Calu3 (cell line): ENCODE measurements around the gene CLDN1. TPM values are rescaled to one million over a fixed set of nuclear protein-coding genes. Genes with fewer than 3 reads are reported as not detected.

Source experiments
- BruUV-seq: library from RNA; stranded (reverse); fragments of 400-500 nt; replicated peaks from 2 replicates; lab custom pipeline; 2021; lab: Mats Ljungman, UMichigan
- CTCF ChIA-PET: fragments of 300-600 bp; sonication (Branson Sonifier 250); formaldehyde crosslinking; loops from one replicate; lab custom pipeline; 2022; ENCODE audit warnings: antibody characterized with exemption; lab: Charles Lee
- DNase-seq: peaks from one replicate; pipeline ENCODE4 v3.0.0; 2022
- H3K27ac Mint-ChIP-seq: one replicate; pipeline ENCODE4 v1.8.0; 2022; ENCODE audit warnings: mixed read lengths; ENCODE audit not compliant: unreplicated experiment
- H3K27me3 Mint-ChIP-seq: one replicate; pipeline ENCODE4 v1.8.0; 2022; ENCODE audit warnings: mixed read lengths; ENCODE audit not compliant: unreplicated experiment
- H3K36me3 Mint-ChIP-seq: one replicate; pipeline ENCODE4 v1.8.0; 2022; ENCODE audit warnings: mild to moderate bottlenecking, moderate library complexity, mixed read lengths; ENCODE audit not compliant: insufficient read depth, unreplicated experiment
- H3K4me1 Mint-ChIP-seq: one replicate; pipeline ENCODE4 v1.8.0; 2022; ENCODE audit warnings: mild to moderate bottlenecking, low read depth, mixed read lengths; ENCODE audit not compliant: unreplicated experiment
- H3K4me3 Mint-ChIP-seq: one replicate; pipeline ENCODE4 v1.8.0; 2022; ENCODE audit warnings: mild to moderate bottlenecking, low read depth, moderate library complexity, mixed read lengths; ENCODE audit not compliant: unreplicated experiment
- H3K9me3 Mint-ChIP-seq: one replicate; pipeline ENCODE4 v1.8.0; 2022; ENCODE audit warnings: low read depth, mixed read lengths; ENCODE audit not compliant: unreplicated experiment
- intact Hi-C: fragments of 100-400 bp; cut with micrococcal nuclease; formaldehyde crosslinking; loops from one replicate; pipeline ENCODE4 v1.10.0; 2022; ENCODE audit not compliant: unreplicated experiment
- total RNA-seq: library from RNA; stranded (reverse); gene quantifications from 2 replicates; pipeline ENCODE4 v1.2.3, GENCODE V29; 2022
- TF ChIP-seq, protein P1 (sequence below): fragments of 200-600 bp; IDR thresholded peaks from one replicate; pipeline ENCODE4 v1.8.0; 2022; ENCODE audit warnings: antibody characterized with exemption; ENCODE audit not compliant: unreplicated experiment

CLDN1 gene
- total RNA-seq, 1 experiment from 2014 or later: 253 TPM

DNA sequence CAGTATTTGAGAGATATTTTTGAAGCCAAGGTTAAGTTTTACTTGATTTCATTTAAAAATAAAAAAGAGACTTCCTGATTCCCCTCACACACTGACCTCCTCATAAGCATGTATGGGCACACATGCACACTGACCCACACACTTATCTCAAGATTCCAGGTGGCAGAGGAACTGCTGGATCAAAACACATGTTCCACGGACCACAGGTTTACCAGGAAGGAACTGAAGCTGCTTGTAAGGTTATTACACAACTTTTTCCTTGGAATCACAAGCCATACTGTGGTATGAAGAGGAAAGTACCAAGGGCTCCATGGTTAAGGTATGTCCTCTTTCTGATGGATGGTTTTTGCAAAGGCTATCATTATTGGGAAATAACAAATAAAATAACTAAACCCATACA is 7.5 kb downstream of the CLDN1 start:
- DNase-seq: no peak
- CTCF ChIA-PET: no interaction called here
- TF ChIP-seq, protein P1, sequence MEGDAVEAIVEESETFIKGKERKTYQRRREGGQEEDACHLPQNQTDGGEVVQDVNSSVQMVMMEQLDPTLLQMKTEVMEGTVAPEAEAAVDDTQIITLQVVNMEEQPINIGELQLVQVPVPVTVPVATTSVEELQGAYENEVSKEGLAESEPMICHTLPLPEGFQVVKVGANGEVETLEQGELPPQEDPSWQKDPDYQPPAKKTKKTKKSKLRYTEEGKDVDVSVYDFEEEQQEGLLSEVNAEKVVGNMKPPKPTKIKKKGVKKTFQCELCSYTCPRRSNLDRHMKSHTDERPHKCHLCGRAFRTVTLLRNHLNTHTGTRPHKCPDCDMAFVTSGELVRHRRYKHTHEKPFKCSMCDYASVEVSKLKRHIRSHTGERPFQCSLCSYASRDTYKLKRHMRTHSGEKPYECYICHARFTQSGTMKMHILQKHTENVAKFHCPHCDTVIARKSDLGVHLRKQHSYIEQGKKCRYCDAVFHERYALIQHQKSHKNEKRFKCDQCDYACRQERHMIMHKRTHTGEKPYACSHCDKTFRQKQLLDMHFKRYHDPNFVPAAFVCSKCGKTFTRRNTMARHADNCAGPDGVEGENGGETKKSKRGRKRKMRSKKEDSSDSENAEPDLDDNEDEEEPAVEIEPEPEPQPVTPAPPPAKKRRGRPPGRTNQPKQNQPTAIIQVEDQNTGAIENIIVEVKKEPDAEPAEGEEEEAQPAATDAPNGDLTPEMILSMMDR: no peak
- intact Hi-C loops: loop anchor here (5.0 to 10.0 kb wide), 2 partner anchors 190 to 203 kb away; partner anchors contain the start of gene P3H2
- peaks cover 54% of the 10 kb centered on the region for H3K4me1 Mint-ChIP-seq
- H3K4me3 Mint-ChIP-seq: peak overlapping the region; percentile 81
- peak overlapping the region; percentile 92 for H3K27ac Mint-ChIP-seq
- H3K9me3 Mint-ChIP-seq: no peaks in the 10 kb centered on the region
- no peaks in the 10 kb centered on the region for H3K27me3 Mint-ChIP-seq
- H3K36me3 Mint-ChIP-seq: peaks cover 92% of the 10 kb centered on the region
- no TSS peak for BruUV-seq

DNA sequence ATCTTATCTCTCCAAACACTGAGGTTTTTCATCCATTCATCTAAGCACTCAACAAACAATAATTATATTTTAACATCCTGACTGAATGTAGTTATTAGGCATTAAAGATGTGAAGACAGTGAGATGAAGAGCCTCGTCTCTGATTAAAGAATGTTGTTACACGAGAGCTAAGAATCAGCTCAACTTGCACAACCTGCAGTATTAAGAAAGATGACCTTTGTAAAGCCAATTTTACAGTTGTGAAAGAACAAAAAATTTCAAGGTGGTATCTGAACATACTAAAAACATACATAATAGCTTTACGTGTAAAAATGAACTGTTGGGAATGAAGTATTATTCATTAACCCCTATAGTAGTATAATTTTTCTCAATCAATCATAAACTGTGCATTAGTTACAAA is 12.8 kb downstream of the CLDN1 start:
- H3K36me3 Mint-ChIP-seq: peaks cover 87% of the 10 kb centered on the region
- no TSS peak for BruUV-seq
- peaks cover 68% of the 10 kb centered on the region for H3K4me1 Mint-ChIP-seq
- no peaks in the 10 kb centered on the region for H3K9me3 Mint-ChIP-seq
- DNase-seq: no peak
- H3K27me3 Mint-ChIP-seq: no peaks in the 10 kb centered on the region
- TF ChIP-seq, protein P1: no peak
- CTCF ChIA-PET: interaction anchor here (1.4 kb wide), 1 partner anchor 9 kb away, joined by 4 read pairs; no protein-coding TSS in a partner anchor
- intact Hi-C loops: no loop called here
- no peak overlapping the region for H3K4me3 Mint-ChIP-seq
- peak overlapping the region; percentile 71 for H3K27ac Mint-ChIP-seq

GRCh38 chr3:190308154-190308553 is 14.1 kb downstream of the CLDN1 start:
- Mint-ChIP-seq H3K9me3 (no peaks in the 10 kb centered on the region), H3K4me3 (no peak overlapping the region), H3K36me3 (peaks cover 83% of the 10 kb centered on the region), H3K27me3 (no peaks in the 10 kb centered on the region), H3K27ac (peak overlapping the region; percentile 71), H3K4me1 (peaks cover 67% of the 10 kb centered on the region)
- TF ChIP-seq, protein P1: no peak
- CTCF ChIA-PET: interaction anchor here (1.3 kb wide), 2 partner anchors 14 to 15 kb away, joined by 3 to 12 read pairs; partner anchors contain the start of gene CLDN1
- intact Hi-C loops: no loop called here
- BruUV-seq: no TSS peak
- no peak for DNase-seq

DNA sequence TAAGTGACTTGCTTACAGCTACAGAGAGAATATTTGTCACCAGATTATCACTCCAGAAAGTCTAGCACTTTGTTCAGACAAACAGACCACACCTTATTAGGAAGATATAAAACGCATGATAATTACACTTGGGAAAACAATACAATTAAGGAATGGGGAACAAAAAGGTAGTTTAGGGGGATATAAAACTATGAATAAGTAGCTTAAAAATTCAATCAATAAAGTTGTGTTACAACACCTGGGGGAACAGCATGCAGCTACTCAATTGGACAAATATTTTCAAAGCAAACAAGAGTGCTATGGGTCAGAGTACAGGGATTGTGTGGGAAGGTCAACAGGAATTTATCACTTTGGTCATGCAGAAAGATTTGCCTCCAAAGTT is 15.1 kb downstream of the CLDN1 start:
- Mint-ChIP-seq H3K27ac (peak overlapping the region; percentile 90), H3K4me3 (peak overlapping the region; percentile 51), H3K9me3 (no peaks in the 10 kb centered on the region), H3K4me1 (peaks cover 59% of the 10 kb centered on the region), H3K27me3 (no peaks in the 10 kb centered on the region), H3K36me3 (peaks cover 73% of the 10 kb centered on the region)
- intact Hi-C loops: loop anchor here (1.0 to 2.0 kb wide), 3 partner anchors 13 to 76 kb away; no protein-coding TSS in a partner anchor
- BruUV-seq: no TSS peak
- DNase-seq: peak; percentile 44
- CTCF ChIA-PET: interaction anchor here (0.8 to 2.2 kb wide), 6 partner anchors 11 to 83 kb away, joined by 3 to 12 read pairs (median 6); partner anchors contain the start of gene CLDN1
- TF ChIP-seq, protein P1: no peak
